Right renal cortex interstitium (tissue), 3 donors: ENCODE data around the gene ST6GAL1. TPM values are rescaled to one million over a fixed set of nuclear protein-coding genes. Genes with fewer than 3 reads are reported as not detected.
"Not testable (repeated sequence)": the region's sequence is repeated elsewhere in the genome, so short reads cannot be mapped to it uniquely, and the experiment has no call there.

Experiments used
- DNase-seq, 3 donors: peaks; one replicate each; pipeline ENCODE4 v3.0.0-alpha.2; 2013; ENCODE audit warnings: low read depth in 3 of 3, low spot score in 2 of 3
- polyA plus RNA-seq, 3 donors: library from polyadenylated mRNA; unstranded; fragments of 120-200 nt; gene quantifications; one replicate each; pipeline ENCODE4 v1.2.1, GENCODE V29; 2013; ENCODE audit not compliant: insufficient read length in 3 of 3

ST6GAL1 gene
- polyA plus RNA-seq, 3 donors = 65.8 to 81.0 (median 72.8) TPM

DNA sequence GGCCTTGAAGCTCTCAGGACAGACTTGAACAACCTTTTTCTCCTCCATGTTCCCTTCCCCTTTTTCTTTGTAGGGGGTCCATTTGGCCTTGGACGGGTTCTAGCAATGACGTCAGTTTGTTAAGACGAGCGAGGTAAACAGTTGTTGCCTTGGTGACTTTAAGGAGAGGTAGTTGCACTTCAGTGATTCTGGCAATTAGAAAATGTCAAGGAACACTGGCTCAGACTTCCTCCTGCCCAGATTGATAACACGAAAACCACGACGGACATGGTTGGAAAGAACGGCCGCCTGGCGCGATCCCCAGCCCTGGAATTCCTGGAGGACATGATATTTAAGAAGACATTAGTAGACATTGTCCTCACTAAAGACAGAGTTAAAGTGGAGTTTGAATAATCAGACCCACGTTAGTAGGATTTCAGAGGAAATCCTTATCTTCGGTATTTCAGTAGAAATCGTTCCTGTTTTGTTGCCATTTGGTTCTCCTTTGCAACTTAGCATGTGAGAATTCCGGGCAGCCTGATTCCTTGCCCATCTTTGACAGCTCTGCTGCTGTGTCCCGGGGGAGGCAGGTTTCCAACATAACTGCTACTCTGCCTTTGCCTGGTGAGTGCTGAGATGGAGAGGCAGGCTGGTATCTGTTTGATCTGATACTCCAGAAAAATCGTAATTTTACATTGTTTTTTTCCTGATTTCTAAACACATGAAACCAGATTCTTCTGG, 87.3 kb downstream of the ST6GAL1 start:
- peak in 2 of 3 donors; percentile 52 to 56 for DNase-seq

GRCh38 chr3:187019542-187020072, 89.3 kb downstream of the ST6GAL1 start:
- no peak for DNase-seq

GRCh38 chr3:187020376-187020775, 90.0 kb downstream of the ST6GAL1 start:
- DNase-seq = no peak

DNA sequence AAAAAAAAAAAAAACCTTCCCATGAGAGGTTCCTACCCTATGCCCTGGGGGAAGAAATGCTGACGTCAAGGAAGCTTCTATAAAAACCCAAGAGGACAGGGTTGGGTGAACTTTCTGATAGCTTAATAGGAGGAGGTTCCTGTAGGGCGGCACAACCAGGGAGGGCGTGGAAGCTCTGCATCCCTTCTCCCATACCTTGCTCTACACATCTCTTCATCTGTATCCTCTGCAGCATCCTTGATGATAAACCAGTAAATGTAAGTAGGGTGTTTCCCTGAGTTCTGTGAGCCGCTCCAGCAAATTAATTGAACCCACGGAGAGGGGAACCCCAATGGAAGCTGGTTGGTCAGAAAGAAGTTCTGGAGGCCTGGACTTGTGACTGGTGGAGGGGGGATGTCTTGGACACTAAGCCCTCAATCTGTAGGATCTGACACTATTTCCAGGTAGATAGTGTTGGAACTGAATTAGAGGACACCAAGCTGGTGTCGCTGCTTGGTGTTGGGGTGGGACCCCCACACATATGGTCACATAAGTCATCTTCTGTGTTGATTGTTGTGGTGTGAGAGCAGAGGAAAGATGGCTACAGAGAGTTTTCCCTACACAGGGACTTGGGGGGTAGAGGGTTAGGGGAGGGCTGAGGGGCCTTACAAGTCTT, 91.5 kb downstream of the ST6GAL1 start:
- no peak for DNase-seq

DNA sequence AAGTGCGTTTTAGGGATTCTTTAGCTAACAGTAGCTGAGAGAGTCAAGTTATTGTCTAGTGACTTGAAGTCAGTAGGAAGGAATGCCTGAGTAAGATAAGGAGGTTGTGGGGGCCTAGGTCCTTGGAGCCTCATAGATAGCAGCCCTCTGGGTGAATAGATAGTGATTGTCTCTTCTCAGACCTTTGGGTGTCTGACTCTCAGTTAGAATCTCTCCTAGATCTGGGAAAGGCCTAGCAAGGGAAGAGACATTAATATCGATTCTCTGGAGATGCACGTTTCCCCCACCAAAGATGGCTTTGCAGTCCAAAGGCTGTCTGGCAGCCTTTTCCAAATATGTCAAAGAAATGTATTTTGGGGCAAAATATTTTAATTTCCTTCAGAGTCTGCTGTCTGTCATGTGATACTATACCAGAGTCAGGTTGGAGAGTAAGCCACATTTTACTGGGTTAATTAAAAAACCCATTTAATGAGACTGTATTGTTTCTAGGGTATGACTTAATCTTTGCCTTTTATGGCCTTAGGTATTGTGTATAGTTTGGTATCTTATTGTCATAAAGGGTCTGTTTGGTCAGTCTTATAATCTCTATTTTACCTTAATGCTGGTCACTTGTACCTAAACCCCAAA, 92.2 kb downstream of the ST6GAL1 start:
- no peak for DNase-seq

DNA sequence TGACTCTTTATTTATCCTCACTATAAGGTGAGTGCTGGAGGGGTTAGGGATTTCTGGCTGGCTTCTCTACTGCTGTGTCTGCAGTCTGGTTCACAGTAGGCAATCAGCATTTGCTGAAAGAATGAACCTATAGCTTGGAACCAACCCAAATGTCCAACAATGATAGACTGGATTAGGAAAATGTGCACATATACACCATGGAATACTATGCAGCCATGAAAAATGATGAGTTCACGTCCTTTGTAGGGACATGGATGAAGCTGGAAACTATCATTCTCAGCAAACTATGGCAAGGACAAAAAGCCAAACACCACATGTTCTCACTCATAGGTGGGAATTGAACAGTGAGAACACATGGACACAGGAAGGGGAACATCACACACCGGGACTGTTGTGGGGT, 93.0 kb downstream of the ST6GAL1 start:
- not testable (repeated sequence) for DNase-seq

DNA sequence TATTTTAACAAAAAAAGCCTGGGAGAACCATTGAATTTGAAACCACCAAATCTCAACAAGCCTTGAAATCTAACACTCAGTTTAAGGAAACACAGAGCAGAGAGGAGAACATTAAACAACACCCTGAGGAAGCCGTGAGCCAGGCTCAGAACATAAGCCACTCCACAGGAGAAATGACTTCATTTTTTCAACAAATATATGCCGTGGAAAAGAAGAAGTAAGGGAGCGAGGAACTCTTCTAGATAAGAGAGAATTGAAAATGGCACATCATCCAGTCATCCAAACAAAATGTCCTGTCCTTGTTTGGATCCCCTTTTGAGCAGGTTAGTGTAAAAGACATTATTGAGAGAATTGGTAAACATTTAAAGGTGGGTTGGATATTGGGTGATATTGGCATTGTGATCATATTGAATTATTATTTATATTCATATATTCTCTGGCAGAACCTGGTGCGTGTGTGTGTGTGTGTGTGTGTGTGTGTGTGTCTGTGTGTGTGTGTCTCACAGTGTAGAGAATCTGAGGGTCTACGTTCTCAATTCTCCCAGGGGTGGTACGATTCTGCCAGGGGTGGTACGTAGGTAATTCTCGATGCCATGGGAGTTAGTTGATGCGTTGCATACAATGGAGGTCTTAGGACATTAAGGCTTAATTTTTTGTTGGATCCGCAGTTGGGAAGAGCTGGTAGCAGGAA, 94.4 kb downstream of the ST6GAL1 start:
- no peak for DNase-seq

GRCh38 chr3:187025254-187025655, 94.9 kb downstream of the ST6GAL1 start:
- no peak for DNase-seq

DNA sequence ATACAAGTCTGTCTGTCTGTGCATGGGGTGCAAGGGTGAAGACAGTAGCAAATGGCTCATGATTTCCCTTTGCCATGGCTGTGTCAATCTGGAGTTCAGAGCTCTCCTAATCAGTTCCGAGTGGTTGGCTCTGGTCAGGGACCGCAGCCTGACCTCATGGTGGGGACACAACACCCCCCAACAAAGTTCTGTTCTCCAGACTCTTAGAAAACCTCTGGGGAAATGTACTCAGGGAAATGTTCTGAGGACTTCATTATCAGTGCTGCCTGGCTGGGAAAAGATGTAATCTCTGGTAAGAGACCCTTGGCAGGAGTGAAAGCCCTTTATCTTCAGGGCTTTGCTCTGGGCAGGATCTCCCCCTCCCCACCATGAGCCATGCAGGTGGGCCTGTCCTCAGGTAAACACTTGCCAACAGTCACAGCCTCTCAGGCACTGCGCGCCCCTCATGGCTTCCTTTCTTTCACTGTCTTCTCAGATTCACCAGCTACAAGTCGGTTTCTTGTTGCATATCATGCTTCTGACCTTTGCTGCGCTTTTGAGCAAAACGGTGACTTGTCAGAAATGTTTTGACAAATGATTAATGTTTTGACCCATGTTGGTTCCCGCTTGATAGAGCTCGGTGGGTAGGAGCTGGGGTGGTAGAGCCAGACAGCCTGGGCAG, 95.5 kb downstream of the ST6GAL1 start:
- no peak for DNase-seq

DNA sequence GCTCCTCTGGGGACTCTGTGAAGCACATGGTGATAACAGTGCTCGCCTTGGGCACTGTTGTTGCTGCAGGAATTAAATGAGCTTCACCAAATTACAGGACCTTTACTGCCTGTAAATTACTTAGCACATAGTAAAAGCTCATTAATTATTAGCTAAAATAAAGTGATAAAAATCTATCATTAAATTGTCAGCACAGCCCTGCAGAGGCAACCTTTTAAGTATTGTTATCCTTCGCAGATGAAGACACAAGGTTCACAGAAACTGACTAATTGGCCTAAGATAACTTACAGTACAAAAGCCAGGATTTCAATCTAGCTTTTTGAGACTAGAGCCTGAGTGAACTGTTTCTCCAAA, 96.0 kb downstream of the ST6GAL1 start:
- DNase-seq = no peak

DNA sequence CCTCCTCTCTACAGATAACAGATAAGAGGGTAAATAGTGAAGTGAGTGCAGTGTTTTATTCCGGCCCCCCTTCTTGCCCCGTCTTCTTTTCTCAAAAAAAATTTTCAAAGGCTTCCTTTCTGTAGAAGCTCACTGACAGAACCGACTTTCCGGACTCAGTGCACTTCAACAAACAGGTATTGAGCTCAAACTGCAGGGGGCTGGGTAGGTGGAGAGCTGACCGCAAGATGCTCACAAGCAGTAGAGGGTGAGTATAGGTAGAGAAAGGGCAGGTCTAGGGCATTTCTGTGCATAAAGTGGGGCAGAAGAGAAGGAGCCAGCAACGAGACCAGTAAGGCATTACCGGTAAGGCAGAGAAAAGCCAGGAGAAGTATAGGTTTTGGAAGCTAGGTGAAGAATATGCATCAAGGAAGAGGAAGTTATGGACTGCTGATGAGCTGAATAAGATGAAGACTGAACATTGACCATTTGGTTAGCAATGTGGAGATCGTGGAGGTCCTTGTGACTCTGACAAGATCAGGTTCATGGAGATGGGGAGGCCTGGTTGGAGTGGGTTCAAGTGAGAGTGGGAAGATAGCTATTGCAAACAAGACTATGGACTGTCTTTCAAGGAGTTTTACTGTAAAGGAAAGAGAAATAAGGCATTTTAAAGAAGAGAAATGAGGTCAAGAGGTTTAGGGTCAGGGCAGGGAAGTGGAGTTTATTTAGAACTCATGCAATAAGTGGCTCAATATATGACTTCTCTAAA, 97.4 kb downstream of the ST6GAL1 start:
- no peak for DNase-seq

DNA sequence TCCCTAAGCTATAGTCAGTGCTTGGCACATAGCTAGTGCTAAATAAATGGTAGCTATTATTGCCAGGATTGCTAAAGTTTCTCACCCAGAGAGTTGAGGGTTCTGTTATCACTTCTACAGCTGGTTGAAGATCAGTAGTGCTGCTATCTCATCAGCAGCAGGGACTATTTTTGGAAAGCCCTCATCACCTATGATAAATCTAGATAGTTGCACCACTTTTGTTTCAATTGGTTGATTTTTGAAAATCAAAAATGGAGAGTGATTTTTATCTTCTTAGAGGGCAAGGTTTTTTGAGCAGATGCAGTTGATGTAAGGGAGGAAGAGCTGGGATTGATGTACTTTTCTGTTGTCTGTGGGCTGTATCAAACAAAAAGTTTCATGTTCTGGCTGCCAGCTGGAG, 101.6 kb downstream of the ST6GAL1 start:
- DNase-seq = no peak

DNA sequence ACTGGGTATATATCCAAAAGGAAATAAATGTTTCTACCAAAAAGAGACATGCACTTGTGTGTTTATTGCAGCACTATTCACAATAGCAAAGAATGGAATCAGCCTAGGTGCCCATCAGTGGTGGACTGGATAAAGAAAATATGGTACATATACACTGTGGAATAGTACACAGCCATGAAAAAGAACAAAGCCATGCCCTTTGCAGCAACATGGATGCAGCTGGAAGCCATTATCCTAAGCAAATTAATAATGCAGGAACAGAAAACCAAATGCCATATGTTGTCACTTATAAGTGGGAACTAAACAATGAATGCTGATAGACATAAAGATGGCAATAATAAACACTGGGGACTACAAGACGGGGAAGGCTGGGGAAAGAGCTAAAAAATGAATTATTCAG, 106.1 kb downstream of the ST6GAL1 start:
- DNase-seq = no peak

DNA sequence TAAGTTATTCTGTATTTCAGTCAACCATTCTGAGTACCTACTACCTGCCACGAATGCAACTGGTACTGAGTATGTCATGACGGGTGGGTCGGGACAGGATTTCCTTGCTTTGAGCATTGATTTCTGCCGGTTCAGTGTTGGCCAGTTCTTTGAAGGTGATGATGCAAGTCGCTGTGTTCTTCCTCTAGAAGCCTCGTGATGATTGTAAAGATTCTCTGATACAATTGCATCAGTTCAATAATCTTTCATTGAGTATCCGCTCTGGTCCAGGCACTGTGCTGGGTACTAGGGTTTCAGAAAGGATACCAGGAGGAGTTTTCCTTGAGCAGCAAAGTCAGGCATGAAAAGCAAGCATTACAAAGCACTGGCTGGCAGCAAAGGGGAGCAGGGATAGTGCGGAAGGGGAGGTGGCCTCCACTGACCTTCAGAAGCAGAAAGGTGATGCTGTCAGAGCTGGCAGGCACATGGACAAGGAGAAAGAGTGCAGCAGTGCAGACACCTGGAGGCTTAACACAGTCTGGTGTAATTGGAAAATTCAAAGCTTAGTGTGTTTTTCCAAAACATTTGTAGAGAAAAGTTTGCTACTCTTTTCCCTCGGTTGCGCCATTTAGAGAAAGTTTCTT, 108.9 kb downstream of the ST6GAL1 start:
- DNase-seq = no peak

DNA sequence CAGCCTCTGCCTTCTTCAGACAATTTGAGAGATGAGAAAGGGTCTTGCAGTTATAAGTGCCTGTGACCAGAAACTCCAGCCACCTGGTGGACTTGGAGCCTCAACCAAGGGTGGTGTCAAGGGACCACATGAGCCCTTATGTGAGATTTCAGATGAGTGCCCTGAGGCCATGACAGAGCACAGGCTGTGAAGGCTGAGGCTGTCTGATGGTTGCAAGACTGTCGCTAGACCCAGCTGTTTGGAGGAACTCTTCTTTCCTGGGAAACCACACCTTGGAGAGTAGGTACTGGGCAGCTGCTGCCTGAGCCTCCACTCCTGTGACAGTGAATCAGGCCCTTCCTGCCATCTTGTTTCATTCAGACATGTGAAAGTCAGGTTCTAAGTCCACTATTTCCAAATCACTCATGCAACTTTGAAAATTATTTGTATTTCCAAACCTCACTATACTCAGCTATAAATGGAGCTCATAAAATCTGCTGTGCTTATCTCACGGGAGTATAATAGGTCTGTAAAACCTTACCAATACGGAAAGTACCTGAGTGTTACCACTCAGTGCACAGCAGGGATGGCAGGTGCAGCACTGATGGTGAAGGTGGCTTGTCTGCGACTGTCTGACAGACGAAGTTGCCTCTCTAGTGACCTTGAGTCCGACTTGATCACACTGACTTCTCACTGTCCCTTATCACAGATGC, 109.5 kb downstream of the ST6GAL1 start:
- DNase-seq = no peak

DNA sequence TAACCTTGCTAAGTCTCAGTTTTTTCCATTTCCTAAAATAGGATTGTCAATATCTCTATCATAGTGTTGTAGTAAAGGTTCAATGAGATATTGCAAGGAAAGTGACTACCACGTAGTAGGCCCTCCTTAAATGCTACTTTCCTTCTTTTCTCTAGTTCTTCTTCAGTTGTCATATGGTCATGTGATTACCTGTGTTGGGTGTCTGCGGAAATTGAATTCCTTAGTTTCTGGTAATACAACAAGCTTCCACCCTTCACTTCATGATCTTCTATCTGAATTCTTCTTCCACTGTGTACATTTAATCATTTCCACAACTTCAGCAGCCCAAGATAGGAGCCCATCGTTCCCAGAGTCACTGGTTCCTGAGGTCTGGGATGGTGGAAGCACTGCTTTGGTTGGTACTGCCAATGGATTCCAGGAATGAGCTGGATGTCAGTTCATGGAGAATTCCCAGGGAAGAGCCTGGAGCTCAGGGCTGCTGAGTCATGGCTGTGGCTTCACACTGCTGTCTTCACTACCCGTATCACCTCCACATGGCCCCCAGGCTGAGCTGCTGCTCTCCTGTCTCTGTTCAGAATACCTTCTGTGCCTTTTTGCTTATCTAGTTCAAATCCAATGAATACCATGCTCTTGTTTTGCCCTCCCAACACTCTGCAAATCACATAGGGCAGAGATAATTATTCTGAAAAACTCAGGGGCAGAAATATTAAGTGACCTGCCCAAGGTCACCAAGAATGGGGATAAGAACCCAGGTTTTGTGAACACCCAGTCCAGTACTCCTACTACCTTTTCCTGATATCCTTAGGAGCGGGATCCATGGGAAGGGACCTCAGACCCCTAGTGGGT, 110.4 kb downstream of the ST6GAL1 start:
- no peak for DNase-seq

- DNase-seq = no peak
These were observed 111.3 kb downstream of the ST6GAL1 start for GRCh38 chr3:187041362-187042307.
